Keratinocyte (primary cell): ENCODE measurements around the gene MET. TPM values are rescaled to one million over a fixed set of nuclear protein-coding genes. Genes with fewer than 3 reads are reported as not detected.

Experiments used
- DNase-seq: peaks from one replicate; pipeline ENCODE4 v3.0.0-alpha.2; 2011; ENCODE audit warnings: low read depth, missing footprints, low spot score
- FAIRE-seq: peaks from 2 replicates; lab custom pipeline; 2011; peaks lifted over from hg19 to GRCh38; lab: Jason Lieb, UNC
- H2AFZ ChIP-seq: 2 replicates; pipeline ENCODE4 v1.6.0; 2012; ENCODE audit warnings: low read length, control low read depth, inconsistent platforms; ENCODE audit not compliant: control insufficient read depth
- H3K27ac ChIP-seq: 2 replicates; pipeline ENCODE4 v1.5.1; 2011; ENCODE audit warnings: low read length; ENCODE audit not compliant: control insufficient read depth, insufficient read depth
- H3K27me3 ChIP-seq: 3 replicates; pipeline ENCODE4 v1.6.0; 2011; ENCODE audit warnings: low read length; ENCODE audit not compliant: control insufficient read depth, insufficient read depth; ENCODE audit errors: extremely low read depth
- H3K36me3 ChIP-seq, 2 experiments: 2 replicates in 1 of 2; 3 replicates in 1 of 2; pipeline ENCODE4 v1.5.1; 2011; ENCODE audit warnings: low read length in 2 of 2, mild to moderate bottlenecking in 1 of 2; ENCODE audit not compliant: control insufficient read depth in 2 of 2, insufficient read depth in 2 of 2; ENCODE audit errors: extremely low read depth in 1 of 2
- H3K4me1 ChIP-seq: 3 replicates; pipeline ENCODE4 v1.5.1; 2011; ENCODE audit warnings: low read length; ENCODE audit not compliant: control insufficient read depth, insufficient read depth; ENCODE audit errors: extremely low read depth
- H3K4me2 ChIP-seq: 3 replicates; pipeline ENCODE4 v1.6.0; 2011; ENCODE audit warnings: low read depth, low read length; ENCODE audit not compliant: control insufficient read depth, insufficient read depth; ENCODE audit errors: extremely low read depth
- H3K4me3 ChIP-seq, 3 experiments: fragments of 200-600 bp in 1 of 3; sonication (generic) in 1 of 3; 2 replicates in 2 of 3; 3 replicates in 1 of 3; pipeline ENCODE4 v1.5.1; 2011 to 2016; ENCODE audit warnings: low read length in 3 of 3, mild to moderate bottlenecking in 3 of 3, control low read depth in 2 of 3, inconsistent platforms in 1 of 3, low read depth in 1 of 3, mixed read lengths in 1 of 3, mixed run types in 1 of 3, moderate library complexity in 1 of 3; ENCODE audit not compliant: control insufficient read depth in 2 of 3, insufficient read depth in 2 of 3; ENCODE audit errors: extremely low read depth in 1 of 3
- H3K79me2 ChIP-seq: 2 replicates; pipeline ENCODE4 v1.6.0; 2012; ENCODE audit warnings: low read length; ENCODE audit not compliant: control insufficient read depth, insufficient read depth
- H3K9ac ChIP-seq: 3 replicates; pipeline ENCODE4 v1.6.0; 2011; ENCODE audit warnings: low read length; ENCODE audit not compliant: control insufficient read depth, insufficient read depth; ENCODE audit errors: extremely low read depth
- H3K9me1 ChIP-seq: 3 replicates; pipeline ENCODE4 v1.6.0; 2011; ENCODE audit warnings: low read length; ENCODE audit not compliant: control insufficient read depth, insufficient read depth; ENCODE audit errors: extremely low read depth
- H3K9me3 ChIP-seq: 2 replicates; pipeline ENCODE4 v1.5.1; 2012; ENCODE audit warnings: low read depth, low read length; ENCODE audit not compliant: control insufficient read depth
- H4K20me1 ChIP-seq: 3 replicates; pipeline ENCODE4 v1.6.0; 2011; ENCODE audit warnings: low read length; ENCODE audit not compliant: control insufficient read depth, insufficient read depth; ENCODE audit errors: extremely low read depth
- CTCF ChIP-seq, 3 experiments: IDR thresholded peaks in 1 of 3; conservative IDR thresholded peaks in 1 of 3; optimal IDR thresholded peaks in 1 of 3; 2 replicates in 2 of 3; 3 replicates in 1 of 3; pipeline versions ENCODE3 to v1.5.1; 2011; ENCODE audit warnings: low read length in 3 of 3, mild to moderate bottlenecking in 3 of 3, moderate library complexity in 2 of 3, control low read depth in 1 of 3, inconsistent platforms in 1 of 3; ENCODE audit not compliant: insufficient read depth in 2 of 3; ENCODE audit errors: extremely low read depth in 1 of 3
- EZH2 ChIP-seq: IDR thresholded peaks from one replicate; pipeline ENCODE4 v1.6.1; 2012; ENCODE audit warnings: inconsistent platforms, mild to moderate bottlenecking, low read length, moderate library complexity
- dilution Hi-C: fragments of 300-500 bp; cut with MboI; formaldehyde crosslinking; loops from one replicate; pipeline ENCODE4 v1.7.0; 2020; ENCODE audit warnings: low sequenced_read_pairs; ENCODE audit not compliant: extremely low pct_ligation_motif_present
- polyA plus RNA-seq, 5 experiments: library from polyadenylated mRNA; depleted of rRNA in 3 of 5; stranded (reverse) in 3 of 5; stranded (forward) in 1 of 5; unstranded in 1 of 5; fragments of >200 nt; gene quantifications; 1 replicate in 1 of 5; 2 replicates in 3 of 5; 3 replicates in 1 of 5; pipeline versions ENCODE4 v1.2.1 to v1.2.3, GENCODE V29; 2011 to 2012; ENCODE audit warnings: missing spikeins in 2 of 5, low read depth in 1 of 5, low replicate concordance in 1 of 5

MET gene
- polyA plus RNA-seq, 1 donor (not counting 4 experiments of a cell fraction or from before 2014, with no cell fraction given): 117 TPM

GRCh38 chr7:116799916-116800315, 127.9 kb downstream of the MET start:
- Histone ChIP-seq H4K20me1 (no peaks in the 10 kb centered on the region), H2AFZ (no peak overlapping the region), H3K4me1 (peaks cover 51% of the 10 kb centered on the region), H3K27me3 (no peaks in the 10 kb centered on the region), H3K27ac (peak overlapping the region; percentile 92), H3K79me2 (no peaks in the 10 kb centered on the region), H3K36me3 (peaks cover 8 to 20% of the 10 kb centered on the region in 2 experiments), H3K9me1 (no peaks in the 10 kb centered on the region), H3K4me3 (no peak overlapping the region), H3K4me2 (no peak overlapping the region), H3K9me3 (no peaks in the 10 kb centered on the region), H3K9ac (no peak overlapping the region)
- DNase-seq (no peak), FAIRE-seq (no peak)
- TF ChIP-seq CTCF (optimal IDR thresholded peaks at IDR 0.05 in 1 of 3, IDR thresholded peaks at IDR 0.05 in 1 of 3, conservative IDR thresholded peaks at IDR 0.05 in 1 of 3; ENCODE audit: extremely low read depth in 1 of 3, insufficient read depth in 2 of 3, low read length in 3 of 3) (no peak), EZH2 (no peak)
- dilution Hi-C loops: no loop called here

DNA sequence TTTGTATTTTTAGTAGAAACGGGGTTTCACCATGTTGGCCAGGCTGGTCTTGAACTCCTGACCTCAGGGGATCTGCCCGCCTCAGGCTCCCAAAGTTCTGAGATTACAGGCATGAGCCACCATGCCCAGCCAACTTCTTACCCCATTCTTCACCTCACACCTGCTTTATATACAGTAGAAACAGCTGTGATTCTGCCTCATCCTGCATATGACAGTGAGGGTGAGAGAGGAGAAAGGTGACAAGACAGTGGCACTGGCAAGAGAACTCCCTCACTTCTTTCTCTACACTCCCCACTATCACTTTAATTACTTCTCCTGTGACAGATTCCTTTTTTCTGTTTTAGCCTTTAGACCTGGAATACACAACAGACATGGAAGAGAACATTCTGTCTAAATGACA, 128.6 kb downstream of the MET start:
- H3K4me3 ChIP-seq: no peak overlapping the region
- no peaks in the 10 kb centered on the region for H3K27me3 ChIP-seq
- H3K4me2 ChIP-seq: peak overlapping the region; percentile 79
- dilution Hi-C loops: no loop called here
- no peaks in the 10 kb centered on the region for H3K9me3 ChIP-seq
- H2AFZ ChIP-seq: no peak overlapping the region
- peaks cover 51% of the 10 kb centered on the region for H3K4me1 ChIP-seq
- peaks cover 4 to 17% of the 10 kb centered on the region in 2 experiments for H3K36me3 ChIP-seq
- no peaks in the 10 kb centered on the region for H3K79me2 ChIP-seq
- H3K9me1 ChIP-seq: no peaks in the 10 kb centered on the region
- no peaks in the 10 kb centered on the region for H4K20me1 ChIP-seq
- DNase-seq (no peak), FAIRE-seq (no peak)
- peak overlapping the region; percentile 92 for H3K27ac ChIP-seq
- TF ChIP-seq EZH2 (no peak), CTCF (optimal IDR thresholded peaks at IDR 0.05 in 1 of 3, IDR thresholded peaks at IDR 0.05 in 1 of 3, conservative IDR thresholded peaks at IDR 0.05 in 1 of 3; ENCODE audit: extremely low read depth in 1 of 3, insufficient read depth in 2 of 3, low read length in 3 of 3) (no peak)
- peak overlapping the region; percentile 36 for H3K9ac ChIP-seq
